B cell (primary cell): ENCODE results near the gene MYCN. TPM values are rescaled to one million over a fixed set of nuclear protein-coding genes. Genes with fewer than 3 reads are reported as not detected.

Experiments
- ATAC-seq: fragments of 200-7000 bp; cut with Tn5 transposase; one replicate; pipeline ENCODE4 v1.10.0; 2021; ENCODE audit warnings: low read depth, mild to moderate bottlenecking, moderate number of reproducible peaks, moderate library complexity
- CTCF ChIA-PET: fragments of 350-600 bp; sonication (Branson Sonifier 250); formaldehyde crosslinking; loops from one replicate; lab custom pipeline; 2021; ENCODE audit warnings: antibody characterized with exemption, inconsistent platforms; lab: Charles Lee
- POLR2A ChIA-PET: fragments of 350-600 bp; sonication (Branson Sonifier 250); formaldehyde crosslinking; loops from one replicate; lab custom pipeline; 2021; ENCODE audit warnings: antibody characterized with exemption; lab: Charles Lee
- DNase-seq: peaks from one replicate; pipeline ENCODE4 v3.0.0; 2013
- H2AFZ ChIP-seq: 2 replicates; pipeline ENCODE4 v1.6.1; 2012; ENCODE audit warnings: mild to moderate bottlenecking, low read depth, low read length; ENCODE audit not compliant: insufficient read depth, poor library complexity, severe bottlenecking
- H3K27ac ChIP-seq, 2 donors: 1 replicate in 1 of 2; 2 replicates in 1 of 2; pipeline ENCODE4 v1.5.1; 2012 to 2013; ENCODE audit warnings: low read length in 2 of 2, mild to moderate bottlenecking in 2 of 2, moderate library complexity in 1 of 2
- H3K27me3 ChIP-seq, 4 experiments: fragments of 200-600 bp in 1 of 4; sonication (generic) in 1 of 4; replicated peaks in 1 of 4; 1 replicate in 2 of 4; 2 replicates in 2 of 4; pipeline versions ENCODE4 v1.6.1 to v1.7.0; 2013 to 2016; ENCODE audit warnings: low read length in 3 of 4, mild to moderate bottlenecking in 2 of 4, mixed read lengths in 1 of 4, moderate library complexity in 1 of 4; ENCODE audit not compliant: insufficient read depth in 4 of 4, control insufficient read depth in 3 of 4; ENCODE audit errors: control extremely low read depth in 1 of 4
- H3K36me3 ChIP-seq, 2 experiments: replicated peaks in 1 of 2; 1 replicate in 1 of 2; 2 replicates in 1 of 2; pipeline versions ENCODE4 v1.6.1 to v1.7.1; 2013; ENCODE audit warnings: low read length in 1 of 2; ENCODE audit not compliant: insufficient read depth in 2 of 2, control insufficient read depth in 1 of 2; ENCODE audit errors: control extremely low read depth in 1 of 2, extremely low read depth in 1 of 2
- H3K4me1 ChIP-seq, 2 donors: fragments of 200-600 bp in 1 of 2; sonication (generic) in 1 of 2; 1 replicate in 1 of 2; 2 replicates in 1 of 2; pipeline versions ENCODE4 v1.5.1 to v1.6.1; 2013 to 2017; ENCODE audit warnings: low read length in 2 of 2; ENCODE audit not compliant: control insufficient read depth in 2 of 2, insufficient read depth in 2 of 2
- H3K4me2 ChIP-seq: replicated peaks from 2 replicates; pipeline ENCODE3; 2012; ENCODE audit warnings: mild to moderate bottlenecking, low read depth, low read length; ENCODE audit not compliant: poor library complexity, severe bottlenecking
- H3K4me3 ChIP-seq, 5 experiments: fragments of 200-600 bp in 1 of 5; sonication (generic) in 1 of 5; 1 replicate in 3 of 5; 2 replicates in 2 of 5; pipeline versions ENCODE4 v1.5.1 to v1.7.0; 2011 to 2016; ENCODE audit warnings: low read length in 4 of 5, mild to moderate bottlenecking in 4 of 5, low read depth in 2 of 5, control low read depth in 1 of 5, moderate library complexity in 1 of 5; ENCODE audit not compliant: insufficient read depth in 1 of 5; ENCODE audit errors: control extremely low read depth in 1 of 5, extremely low read depth in 1 of 5
- H3K79me2 ChIP-seq: fragments of 200-600 bp; sonication (generic); one replicate; pipeline ENCODE4 v1.6.0; 2016; ENCODE audit warnings: low read length; ENCODE audit not compliant: control insufficient read depth, insufficient read depth
- H3K9ac ChIP-seq: fragments of 200-600 bp; sonication (generic); 2 replicates; pipeline ENCODE4 v1.6.1; 2017; ENCODE audit warnings: mild to moderate bottlenecking, low read length, moderate library complexity
- H3K9me3 ChIP-seq, 3 donors: one replicate each; pipeline versions ENCODE4 v1.6.1 to v1.7.1; 2013; ENCODE audit warnings: low read length in 2 of 3; ENCODE audit not compliant: control insufficient read depth in 2 of 3, insufficient read depth in 1 of 3; ENCODE audit errors: control extremely low read depth in 1 of 3
- H4K20me1 ChIP-seq: 2 replicates; pipeline ENCODE4 v1.6.0; 2012; ENCODE audit warnings: mild to moderate bottlenecking, low read length; ENCODE audit not compliant: insufficient read depth, control insufficient read depth, poor library complexity, severe bottlenecking
- H3K27ac Mint-ChIP-seq: one replicate; pipeline ENCODE4 v1.8.0; 2021; ENCODE audit warnings: mixed read lengths
- H3K27me3 Mint-ChIP-seq: one replicate; pipeline ENCODE4 v1.8.0; 2021; ENCODE audit warnings: mixed read lengths
- H3K4me1 Mint-ChIP-seq: one replicate; pipeline ENCODE4 v1.8.0; 2021; ENCODE audit warnings: mixed read lengths
- H3K4me3 Mint-ChIP-seq: one replicate; pipeline ENCODE4 v1.8.0; 2021; ENCODE audit warnings: mixed read lengths
- H3K9me3 Mint-ChIP-seq: one replicate; pipeline ENCODE4 v1.8.0; 2022; ENCODE audit warnings: mixed read lengths; ENCODE audit not compliant: insufficient read depth
- EZH2 ChIP-seq: IDR thresholded peaks from 2 replicates; pipeline ENCODE4 v1.6.1; 2012; ENCODE audit warnings: borderline replicate concordance, low read depth, mild to moderate bottlenecking, moderate library complexity, low read length; ENCODE audit not compliant: insufficient read depth, poor library complexity, severe bottlenecking
- WGBS: methylation state at CpG from one replicate; pipeline ENCODE4 v1.1.5; 2013; ENCODE audit warnings: missing lambda C conversion rate; ENCODE audit not compliant: insufficient coverage; 5-methylcytosine and 5-hydroxymethylcytosine counted together
- intact Hi-C: fragments of 100-400 bp; cut with micrococcal nuclease; formaldehyde crosslinking; loops from one replicate; pipeline ENCODE4 v1.10.0; 2022
- polyA plus RNA-seq: library from polyadenylated mRNA; depleted of rRNA; stranded (reverse); fragments of >200 nt; gene quantifications from 2 replicates; pipeline ENCODE4 v1.2.3, GENCODE V29; 2012
- total RNA-seq, 2 donors: library from RNA; stranded (reverse); fragments of 120-200 nt in 1 of 2; gene quantifications; 1 replicate in 1 of 2; 2 replicates in 1 of 2; pipeline versions ENCODE4 v1.2.3 to v1.2.4, GENCODE V29; 2013 to 2022
- TF ChIP-seq, protein P1 (sequence below): fragments of 200-600 bp; IDR thresholded peaks from one replicate; pipeline ENCODE4 v1.8.0; 2022; ENCODE audit warnings: antibody characterized with exemption, mild to moderate bottlenecking

The MYCN gene
- total and polyA plus RNA-seq, 2 donors (not counting 1 experiment from before 2014, with no cell fraction given): not detected

DNA sequence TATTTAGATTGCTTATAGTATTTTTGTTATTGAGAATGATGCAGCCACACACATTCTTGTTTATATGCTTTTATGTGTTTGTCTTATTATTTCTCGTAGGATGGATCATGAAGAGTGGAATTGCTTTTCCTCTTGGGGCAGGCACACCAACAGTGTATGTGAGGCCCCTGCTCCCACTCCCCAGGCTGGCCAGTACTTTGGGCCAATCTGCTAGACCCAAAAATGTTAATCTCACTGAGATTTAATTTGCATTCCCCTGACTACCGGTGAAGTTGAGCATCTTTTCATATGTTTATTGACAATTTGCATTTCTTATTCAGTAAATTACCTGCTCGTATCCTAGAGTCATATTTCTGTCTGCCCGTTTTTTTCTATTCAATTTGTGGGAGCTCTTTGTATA, 4.7 kb upstream of the MYCN start:
- H3K27me3 Mint-ChIP-seq: peaks cover 48% of the 10 kb centered on the region
- POLR2A ChIA-PET: no interaction called here
- H3K27ac Mint-ChIP-seq: no peak overlapping the region
- Histone ChIP-seq H3K4me2 (no peak overlapping the region), H3K9ac (no peak overlapping the region), H2AFZ (no peak overlapping the region), H3K79me2 (no peaks in the 10 kb centered on the region), H4K20me1 (no peaks in the 10 kb centered on the region), H3K36me3 (no peaks in the 10 kb centered on the region), H3K4me1 (peaks cover 11 to 13% of the 10 kb centered on the region in 2 donors), H3K9me3 (peaks cover 0 to 3% (median 0%) of the 10 kb centered on the region in 3 donors), H3K27ac (no peak overlapping the region), H3K27me3 (peaks cover 0 to 22% (median 14%) of the 10 kb centered on the region in 4 experiments), H3K4me3 (no peak overlapping the region)
- DNase-seq (no peak), ATAC-seq (no peak)
- no peak overlapping the region for H3K4me3 Mint-ChIP-seq
- TF ChIP-seq, protein P1, sequence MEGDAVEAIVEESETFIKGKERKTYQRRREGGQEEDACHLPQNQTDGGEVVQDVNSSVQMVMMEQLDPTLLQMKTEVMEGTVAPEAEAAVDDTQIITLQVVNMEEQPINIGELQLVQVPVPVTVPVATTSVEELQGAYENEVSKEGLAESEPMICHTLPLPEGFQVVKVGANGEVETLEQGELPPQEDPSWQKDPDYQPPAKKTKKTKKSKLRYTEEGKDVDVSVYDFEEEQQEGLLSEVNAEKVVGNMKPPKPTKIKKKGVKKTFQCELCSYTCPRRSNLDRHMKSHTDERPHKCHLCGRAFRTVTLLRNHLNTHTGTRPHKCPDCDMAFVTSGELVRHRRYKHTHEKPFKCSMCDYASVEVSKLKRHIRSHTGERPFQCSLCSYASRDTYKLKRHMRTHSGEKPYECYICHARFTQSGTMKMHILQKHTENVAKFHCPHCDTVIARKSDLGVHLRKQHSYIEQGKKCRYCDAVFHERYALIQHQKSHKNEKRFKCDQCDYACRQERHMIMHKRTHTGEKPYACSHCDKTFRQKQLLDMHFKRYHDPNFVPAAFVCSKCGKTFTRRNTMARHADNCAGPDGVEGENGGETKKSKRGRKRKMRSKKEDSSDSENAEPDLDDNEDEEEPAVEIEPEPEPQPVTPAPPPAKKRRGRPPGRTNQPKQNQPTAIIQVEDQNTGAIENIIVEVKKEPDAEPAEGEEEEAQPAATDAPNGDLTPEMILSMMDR: no peak
- H3K4me1 Mint-ChIP-seq: peaks cover 10% of the 10 kb centered on the region
- WGBS: no CpG with 5 or more reads among the region's 4 CpGs
- intact Hi-C loops: no loop called here
- CTCF ChIA-PET: interaction anchor here (0.6 kb wide), 1 partner anchor 742 kb away, joined by 3 read pairs; no protein-coding TSS in a partner anchor
- H3K9me3 Mint-ChIP-seq: no peaks in the 10 kb centered on the region

DNA sequence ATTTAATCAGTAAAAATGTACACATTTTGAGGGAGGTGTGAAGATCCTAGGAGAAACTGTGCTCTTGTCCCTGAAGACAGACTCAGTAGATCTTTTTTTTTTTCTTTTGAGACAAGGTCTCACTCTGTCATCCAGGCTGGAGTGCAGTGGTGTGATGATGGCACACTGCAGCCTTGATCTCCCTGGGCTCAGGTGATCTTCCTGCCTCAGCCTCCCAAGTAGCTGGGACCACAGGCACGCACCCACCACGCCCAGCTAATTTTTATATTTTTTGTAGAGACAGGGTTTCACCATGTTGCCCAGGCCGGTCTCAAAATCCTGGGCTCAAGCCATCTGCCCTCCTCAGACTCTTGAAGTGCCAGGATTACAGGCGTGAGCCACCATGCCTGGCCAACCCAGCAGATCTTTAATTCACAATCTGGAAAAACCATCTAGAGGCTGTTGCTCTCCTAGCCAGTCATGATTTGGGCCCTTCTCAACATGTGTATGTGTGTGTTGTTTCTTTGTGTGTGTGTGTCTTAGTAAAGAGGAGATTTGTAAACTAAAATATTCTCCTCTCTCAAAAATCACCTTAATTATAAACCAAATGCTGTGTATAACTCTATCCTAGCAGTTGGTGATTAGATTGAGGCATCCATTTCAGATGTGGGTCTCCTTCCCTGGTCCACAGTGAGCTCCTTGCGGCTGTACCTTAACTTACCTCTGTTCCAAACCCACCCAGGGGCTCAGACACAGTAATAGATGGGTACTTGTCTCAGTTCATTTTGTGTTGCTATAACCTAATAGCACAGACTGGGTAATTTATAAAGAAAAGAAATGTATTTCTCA, 3.9 kb upstream of the MYCN start:
- H3K4me2 ChIP-seq: no peak overlapping the region
- H3K9ac ChIP-seq: no peak overlapping the region
- WGBS: 100% methylated on average over 2 of the region's 5 CpGs
- POLR2A ChIA-PET: no interaction called here
- Mint-ChIP-seq H3K9me3 (no peaks in the 10 kb centered on the region), H3K4me3 (no peak overlapping the region), H3K4me1 (peaks cover 17% of the 10 kb centered on the region), H3K27ac (no peak overlapping the region), H3K27me3 (peaks cover 51% of the 10 kb centered on the region)
- peaks cover 0 to 30% (median 18%) of the 10 kb centered on the region in 4 experiments for H3K27me3 ChIP-seq
- no peaks in the 10 kb centered on the region for H3K79me2 ChIP-seq
- TF ChIP-seq EZH2: no peak
- TF ChIP-seq, protein P1: no peak
- CTCF ChIA-PET: no interaction called here
- H3K4me1 ChIP-seq: peaks cover 18 to 21% of the 10 kb centered on the region in 2 donors
- H2AFZ ChIP-seq: no peak overlapping the region
- no peak overlapping the region for H3K4me3 ChIP-seq
- ATAC-seq: no peak
- no peaks in the 10 kb centered on the region for H3K36me3 ChIP-seq
- H3K9me3 ChIP-seq: peaks cover 0 to 3% (median 0%) of the 10 kb centered on the region in 3 donors
- no peaks in the 10 kb centered on the region for H4K20me1 ChIP-seq
- H3K27ac ChIP-seq: no peak overlapping the region
- DNase-seq: no peak
- intact Hi-C loops: no loop called here
